NB4 (cell line): ENCODE data around the gene ZBTB20.

ENCODE experiments used
- CTCF ChIP-seq: IDR thresholded peaks from one replicate; pipeline ENCODE4 v1.5.1; 2012; ENCODE audit warnings: low read depth, low read length
- POLR2A ChIP-seq: IDR thresholded peaks from 2 replicates; pipeline ENCODE4 v1.6.1; 2011; ENCODE audit warnings: mild to moderate bottlenecking; ENCODE audit not compliant: insufficient read length; ENCODE audit errors: extremely low read depth

GRCh38 chr3:114542359-114542758 lies 604.7 kb downstream of the ZBTB20 start:
- no peak for TF ChIP-seq CTCF
- TF ChIP-seq POLR2A: no peak
